Stimulated activated CD8-positive, alpha-beta memory T cell treated with anti-CD3 and anti-CD28 coated beads, Interleukin-4, amount 100 ng/mL, for 4 hours (primary cell): ENCODE measurements around the gene WDR5.

Source experiments
- DNase-seq, 2 donors: peaks; one replicate each; pipeline ENCODE4 v3.0.0-alpha.2; 2020; ENCODE audit warnings: low read depth in 2 of 2, low spot score in 1 of 2

WDR5 gene

GRCh38 chr9:134187110-134187531, 51.2 kb downstream of the WDR5 start:
- no peak for DNase-seq

GRCh38 chr9:134187891-134188385, 52.1 kb downstream of the WDR5 start:
- DNase-seq = no peak

GRCh38 chr9:134188386-134189144, 52.7 kb downstream of the WDR5 start:
- DNase-seq = no peak

GRCh38 chr9:134189145-134189469, 53.2 kb downstream of the WDR5 start:
- DNase-seq = no peak

GRCh38 chr9:134189470-134190231, 53.8 kb downstream of the WDR5 start:
- no peak for DNase-seq

GRCh38 chr9:134190232-134191121, 54.6 kb downstream of the WDR5 start:
- no peak for DNase-seq

- DNase-seq = no peak
These were observed 55.8 kb downstream of the WDR5 start for GRCh38 chr9:134191455-134192209.

GRCh38 chr9:134192311-134192950, 56.5 kb downstream of the WDR5 start:
- no peak for DNase-seq

- no peak for DNase-seq
These were observed 57.3 kb downstream of the WDR5 start for GRCh38 chr9:134192951-134193731.

- DNase-seq = no peak
These were observed 58.1 kb downstream of the WDR5 start for GRCh38 chr9:134193912-134194535.

- DNase-seq = no peak
These were observed 59.7 kb downstream of the WDR5 start for GRCh38 chr9:134195558-134195957.

GRCh38 chr9:134196911-134197310, 61.0 kb downstream of the WDR5 start:
- DNase-seq = no peak

- DNase-seq = no peak
These were observed 62.9 kb downstream of the WDR5 start for GRCh38 chr9:134198791-134199190.

- DNase-seq = no peak
These were observed 64.8 kb downstream of the WDR5 start for GRCh38 chr9:134200730-134201129.

GRCh38 chr9:134203224-134203623, 67.3 kb downstream of the WDR5 start:
- no peak for DNase-seq

- DNase-seq = no peak
These were observed 68.2 kb downstream of the WDR5 start for GRCh38 chr9:134204041-134204440.

- DNase-seq = no peak
These were observed 69.2 kb downstream of the WDR5 start for GRCh38 chr9:134204991-134205578.

GRCh38 chr9:134205672-134206310, 69.9 kb downstream of the WDR5 start:
- DNase-seq = no peak
